K562 (cell line): ENCODE measurements around the gene WDR91. TPM values are rescaled to one million over a fixed set of nuclear protein-coding genes. Genes with fewer than 3 reads are reported as not detected.
A peak's percentile ranks its signal among the peaks of the same experiment; 100 is the strongest.

ENCODE experiments used
- ATAC-seq: fragments of 200-7000 bp; cut with Tn5 transposase; 3 replicates; pipeline ENCODE4 v1.9.1; 2020; ENCODE audit warnings: moderate library complexity
- BruUV-seq: library from RNA; stranded (reverse); fragments of 400-500 nt; replicated peaks from 2 replicates; lab custom pipeline; 2021; lab: Mats Ljungman, UMichigan
- CTCF ChIA-PET: fragments of 300-600 bp; formaldehyde crosslinking; extraction: SDS; loops from one replicate; lab custom pipeline; 2021; ENCODE audit warnings: low intra/inter-chr PET ratio; lab: Yijun Ruan, JAX
- POLR2A ChIA-PET: fragments of 300-600, 350-650 bp; sonication (Branson Sonifier 250); formaldehyde crosslinking; extraction: SDS; loops from one replicate; lab custom pipeline; 2021; ENCODE audit warnings: antibody characterized with exemption, inconsistent platforms; lab: Yijun Ruan, JAX
- DNase-seq, 4 experiments: peaks; one replicate each; pipeline versions ENCODE4 v3.0.0 to v3.0.0-alpha.2; 2011 to 2018; ENCODE audit warnings: low spot score in 3 of 4, mixed read lengths in 3 of 4; ENCODE audit errors: extremely low read depth in 1 of 4
- FAIRE-seq: peaks from 2 replicates; lab custom pipeline; 2011; peaks lifted over from hg19 to GRCh38; lab: Jason Lieb, UNC
- H2AFZ ChIP-seq: 2 replicates; pipeline ENCODE4 v1.6.0; 2011; ENCODE audit warnings: low read depth, low read length, control low read depth, inconsistent platforms
- H3K27ac ChIP-seq: fragments of 200-600 bp; 3 replicates; pipeline ENCODE4 v1.8.0; 2011; ENCODE audit warnings: low read depth, mild to moderate bottlenecking, control low read depth, inconsistent platforms, low read length, moderate library complexity, mixed read lengths; ENCODE audit errors: extremely low read depth
- H3K27me3 ChIP-seq, 2 experiments: fragments of 300-600 bp in 1 of 2; 2 replicates in 1 of 2; 3 replicates in 1 of 2; pipeline versions ENCODE4 v1.6.0 to v1.8.0; 2011; ENCODE audit warnings: inconsistent platforms in 2 of 2, low read length in 2 of 2, mild to moderate bottlenecking in 1 of 2, mixed read lengths in 1 of 2, moderate library complexity in 1 of 2; ENCODE audit not compliant: control insufficient read depth in 2 of 2, insufficient read depth in 2 of 2
- H3K36me3 ChIP-seq: fragments of 300-600 bp; 3 replicates; pipeline ENCODE4 v1.8.0; 2011; ENCODE audit warnings: mild to moderate bottlenecking, low read length, inconsistent platforms; ENCODE audit not compliant: control insufficient read depth, insufficient read depth
- H3K4me1 ChIP-seq, 2 experiments: fragments of 200-600 bp in 1 of 2; replicated peaks in 1 of 2; 2 replicates in 1 of 2; 3 replicates in 1 of 2; pipeline versions ENCODE4 v1.5.1 to v1.8.0; 2011; ENCODE audit warnings: inconsistent platforms in 2 of 2, low read length in 2 of 2, mild to moderate bottlenecking in 1 of 2, mixed read lengths in 1 of 2, moderate library complexity in 1 of 2; ENCODE audit not compliant: control insufficient read depth in 2 of 2, insufficient read depth in 2 of 2
- H3K4me2 ChIP-seq: 2 replicates; pipeline ENCODE4 v1.6.1; 2011; ENCODE audit warnings: low read length, control low read depth, inconsistent platforms, mixed read lengths; ENCODE audit not compliant: insufficient read depth
- H3K4me3 ChIP-seq: fragments of 200-600 bp; sonication (generic), shearing (Covaris generic); 2 replicates; pipeline ENCODE4 v1.5.1; 2016; ENCODE audit warnings: control low read depth, inconsistent platforms
- H3K79me2 ChIP-seq: fragments of 200-600 bp; 3 replicates; pipeline ENCODE4 v1.8.0; 2011; ENCODE audit warnings: low read length, inconsistent platforms; ENCODE audit not compliant: control insufficient read depth, insufficient read depth
- H3K9ac ChIP-seq, 2 experiments: 2 replicates each; pipeline versions ENCODE4 v1.6.0 to v1.6.1; 2011; ENCODE audit warnings: low read depth in 2 of 2, low read length in 2 of 2, control low read depth in 1 of 2, inconsistent platforms in 1 of 2, mild to moderate bottlenecking in 1 of 2, mixed read lengths in 1 of 2; ENCODE audit not compliant: insufficient read depth in 1 of 2
- H3K9me1 ChIP-seq: one replicate; pipeline ENCODE4 v1.6.0; 2011; ENCODE audit warnings: inconsistent platforms, mild to moderate bottlenecking, low read length, moderate library complexity; ENCODE audit not compliant: control insufficient read depth, insufficient read depth
- H3K9me3 ChIP-seq: replicated peaks from 2 replicates; pipeline ENCODE4 v1.5.1; 2011; ENCODE audit warnings: low read depth, low read length, inconsistent platforms; ENCODE audit not compliant: control insufficient read depth, insufficient read depth
- H4K20me1 ChIP-seq: replicated peaks from 2 replicates; pipeline ENCODE4 v1.6.1; 2011; ENCODE audit warnings: low read length, inconsistent platforms, mixed read lengths; ENCODE audit not compliant: control insufficient read depth, insufficient read depth
- CC2D1A ChIP-seq: fragments of 450-650 bp; IDR thresholded peaks from 2 replicates; pipeline ENCODE4 v1.6.1; 2017; ENCODE audit warnings: mild to moderate bottlenecking
- DACH1 ChIP-seq: fragments of 450-650 bp; IDR thresholded peaks from 2 replicates; pipeline ENCODE4 v1.6.1; 2018; ENCODE audit not compliant: partially characterized antibody
- FOS ChIP-seq: IDR thresholded peaks from 3 replicates; pipeline ENCODE4 v1.6.1; 2011; ENCODE audit not compliant: insufficient read length; ENCODE audit errors: extremely low read depth
- HMG20B ChIP-seq: fragments of 250-450 bp; sonication (Bioruptor Pico); IDR thresholded peaks from 2 replicates; pipeline ENCODE4 v1.5.0; 2021; ENCODE audit warnings: mild to moderate bottlenecking
- KLF16 ChIP-seq: IDR thresholded peaks from 2 replicates; pipeline ENCODE4 v1.6.1; 2016; ENCODE audit warnings: antibody characterized with exemption
- LARP7 ChIP-seq: fragments of 450-650 bp; IDR thresholded peaks from 2 replicates; pipeline ENCODE4 v1.6.1; 2016
- RBM25 ChIP-seq: fragments of 200-400 bp; formaldehyde crosslinking; IDR thresholded peaks from 2 replicates; pipeline ENCODE4 v1.6.1; 2018; ENCODE audit warnings: low read length, low read depth, moderate library complexity; ENCODE audit not compliant: severe bottlenecking
- ZNF668 ChIP-seq: fragments of 250-450 bp; sonication (Bioruptor Pico); IDR thresholded peaks from 2 replicates; pipeline ENCODE4 v1.8.0; 2022; ENCODE audit warnings: mild to moderate bottlenecking, inconsistent platforms
- WGBS: fragments of 100-300 bp; shearing (Covaris generic); methylation state at CpG from one replicate; pipeline ENCODE4 v1.1.6; 2016; ENCODE audit warnings: low coverage, mixed read lengths; ENCODE audit not compliant: insufficient coverage; ENCODE audit errors: missing lambda C conversion rate; 5-methylcytosine and 5-hydroxymethylcytosine counted together
- in situ Hi-C: fragments of 300-500 bp; cut with MboI; formaldehyde crosslinking; loops from 4 replicates; pipeline ENCODE4 v1.15.0; 2018; ENCODE audit warnings: inconsistent platforms, mixed read lengths
- intact Hi-C: fragments of 100-400 bp; cut with micrococcal nuclease; formaldehyde crosslinking; loops from 2 replicates; pipeline ENCODE4 v1.14.2; 2022
- polyA plus RNA-seq, 8 experiments: library from polyadenylated mRNA; depleted of rRNA in 4 of 8; stranded (reverse) in 5 of 8; unstranded in 3 of 8; fragments of >200 nt; fragmentation: Nextera tagmentation in 2 of 8; fragmentation: Illumina TruSeq in 1 of 8; extraction: Ambion mirVana in 2 of 8; extraction: Trizol in 1 of 8; gene quantifications; 2 replicates each; pipeline versions ENCODE4 v1.2.1 to v1.2.3, GENCODE V29; 2011 to 2014; ENCODE audit warnings: inconsistent platforms in 1 of 8, missing spikeins in 1 of 8
- total RNA-seq, 7 experiments: library from RNA; depleted of rRNA in 6 of 7; stranded (reverse); fragments of >200 nt in 6 of 7; fragmentation: Illumina TruSeq in 2 of 7; extraction: Trizol in 2 of 7; gene quantifications; 2 replicates each; pipeline versions ENCODE4 v1.2.1 to v1.2.3, GENCODE V29; 2011 to 2021; ENCODE audit warnings: low replicate concordance in 1 of 7
- TF ChIP-seq, protein P1 (sequence below): fragments of 250-450 bp; sonication (Bioruptor Pico); IDR thresholded peaks from 2 replicates; pipeline ENCODE4 v1.8.0; 2022; ENCODE audit warnings: moderate library complexity, mild to moderate bottlenecking, inconsistent platforms

The WDR91 gene
- total and polyA plus RNA-seq, 9 of the 15 experiments (the other 6 are each of a cell fraction or from before 2014, with no cell fraction given) = 1.9 to 18.2 (median 9.8) TPM

DNA sequence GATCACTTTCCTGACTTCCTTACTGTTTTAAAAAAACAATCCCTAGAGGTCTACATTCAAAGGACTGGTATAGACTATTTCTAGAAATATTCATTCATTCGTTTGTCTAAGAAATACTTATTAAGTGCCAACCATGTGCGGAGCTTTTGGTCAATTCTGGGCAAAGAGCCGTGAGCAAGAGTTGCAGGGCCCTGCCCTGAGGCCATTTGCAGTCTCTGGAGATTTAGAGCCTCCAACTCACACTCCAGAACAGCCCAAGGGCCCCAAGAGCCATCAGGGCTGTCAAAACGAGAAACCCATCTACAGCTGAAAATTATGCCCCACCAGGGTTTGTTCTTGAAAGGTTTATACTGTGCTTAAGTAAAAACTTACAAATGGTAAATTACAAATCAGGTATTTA, 16.2 kb downstream of the WDR91 start (continued):
- TF ChIP-seq, protein P1, sequence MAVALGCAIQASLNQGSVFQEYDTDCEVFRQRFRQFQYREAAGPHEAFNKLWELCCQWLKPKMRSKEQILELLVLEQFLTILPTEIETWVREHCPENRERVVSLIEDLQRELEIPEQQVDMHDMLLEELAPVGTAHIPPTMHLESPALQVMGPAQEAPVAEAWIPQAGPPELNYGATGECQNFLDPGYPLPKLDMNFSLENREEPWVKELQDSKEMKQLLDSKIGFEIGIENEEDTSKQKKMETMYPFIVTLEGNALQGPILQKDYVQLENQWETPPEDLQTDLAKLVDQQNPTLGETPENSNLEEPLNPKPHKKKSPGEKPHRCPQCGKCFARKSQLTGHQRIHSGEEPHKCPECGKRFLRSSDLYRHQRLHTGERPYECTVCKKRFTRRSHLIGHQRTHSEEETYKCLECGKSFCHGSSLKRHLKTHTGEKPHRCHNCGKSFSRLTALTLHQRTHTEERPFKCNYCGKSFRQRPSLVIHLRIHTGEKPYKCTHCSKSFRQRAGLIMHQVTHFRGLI = no peak

DNA sequence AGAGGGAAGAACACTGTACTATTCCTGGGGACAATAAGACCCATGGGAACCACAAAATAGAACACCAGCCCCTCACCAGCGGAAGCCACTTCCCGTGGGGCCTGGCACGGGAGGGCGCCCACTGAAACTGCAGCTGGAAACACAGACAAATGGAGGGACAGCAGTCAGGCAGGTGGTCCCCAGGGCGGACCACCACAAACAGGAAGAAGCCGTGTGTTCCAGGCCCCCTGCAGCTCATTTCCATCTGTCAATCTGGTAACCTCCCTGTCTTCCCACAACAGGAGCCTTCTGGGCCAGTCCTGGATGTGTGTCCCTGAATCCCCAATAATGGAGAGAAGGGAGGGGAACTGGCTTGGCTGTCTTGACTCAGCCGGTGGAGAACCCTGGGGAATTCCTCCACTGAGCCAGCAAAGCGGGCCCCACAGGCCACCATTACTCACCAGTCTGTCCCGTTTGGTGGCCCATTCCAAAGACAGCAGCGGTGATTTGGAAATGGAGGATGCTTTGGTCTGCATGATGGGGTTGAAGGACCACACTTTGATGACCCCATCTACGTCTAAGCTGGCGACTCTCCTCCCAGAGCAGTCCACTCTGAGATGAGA, 16.7 kb downstream of the WDR91 start:
- POLR2A ChIA-PET = interaction anchor here (0.6 to 1.1 kb wide), 7 partner anchors 8 to 467 kb away, joined by 3 to 5 read pairs (median 3); no protein-coding TSS in a partner anchor
- Histone ChIP-seq H3K27ac (no peak overlapping the region), H3K4me2 (no peak overlapping the region), H3K9ac (peak overlapping the region in 1 of 2 experiments; percentile 31; a peak in 2 of 4 replicates), H3K27me3 (no peaks in the 10 kb centered on the region), H3K4me1 (no peaks in the 10 kb centered on the region), H3K9me1 (peaks cover 3% of the 10 kb centered on the region), H4K20me1 (no peaks in the 10 kb centered on the region), H3K79me2 (no peaks in the 10 kb centered on the region), H2AFZ (no peak overlapping the region), H3K4me3 (no peak overlapping the region), H3K9me3 (no peaks in the 10 kb centered on the region), H3K36me3 (peaks cover 22% of the 10 kb centered on the region; the same call in 2 of the 3 replicates)
- BruUV-seq = no TSS peak
- FAIRE-seq = no peak
- WGBS = 65% methylated on average over 12 of the region's 12 CpGs
- TF ChIP-seq HMG20B = no peak
- TF ChIP-seq CC2D1A = no peak
- TF ChIP-seq LARP7 = no peak
- no peak for TF ChIP-seq KLF16
- TF ChIP-seq FOS = no peak
- TF ChIP-seq ZNF668 = no peak
- no peak for TF ChIP-seq DACH1
- no peak for TF ChIP-seq RBM25
- ATAC-seq = no peak
- intact Hi-C loops = no loop called here
- in situ Hi-C loops = no loop called here
- no peak for DNase-seq
- CTCF ChIA-PET = no interaction called here
